HEK293 (cell line): ENCODE measurements around the gene PGS1.

Experiments used
- CTCF ChIA-PET: fragments of 350-600 bp; formaldehyde crosslinking; extraction: SDS; loops from one replicate; lab custom pipeline; 2021; ENCODE audit warnings: antibody characterized with exemption; lab: Yijun Ruan, JAX
- POLR2A ChIA-PET: fragments of 300-600 bp; formaldehyde crosslinking; extraction: SDS; loops from one replicate; lab custom pipeline; 2020; ENCODE audit warnings: antibody characterized with exemption, inconsistent platforms; lab: Yijun Ruan, JAX
- H3K27ac ChIP-seq: fragments of 200-500 bp; sonication (Bioruptor generic); 2 replicates; pipeline ENCODE4 v1.5.1; 2014; ENCODE audit warnings: low read depth, low read length, control low read depth, inconsistent platforms; ENCODE audit errors: extremely low read depth
- H3K36me3 ChIP-seq, 2 experiments: fragments of 200-500 bp in 1 of 2; sonication (Bioruptor generic) in 1 of 2; 1 replicate in 1 of 2; 2 replicates in 1 of 2; pipeline ENCODE4 v1.5.1; 2014 to 2017; ENCODE audit warnings: inconsistent platforms in 2 of 2, low read length in 2 of 2; ENCODE audit not compliant: control insufficient read depth in 2 of 2, insufficient read depth in 1 of 2
- H3K4me1 ChIP-seq: fragments of 200-500 bp; sonication (Bioruptor generic); 2 replicates; pipeline ENCODE4 v1.5.1; 2014; ENCODE audit warnings: mild to moderate bottlenecking, low read length, inconsistent platforms; ENCODE audit not compliant: control insufficient read depth, insufficient read depth
- H3K4me3 ChIP-seq: 2 replicates; pipeline ENCODE4 v1.5.1; 2011; ENCODE audit warnings: low read depth, mild to moderate bottlenecking, control low read depth, low read length, moderate library complexity
- H3K9me3 ChIP-seq: fragments of 200-500 bp; sonication (Bioruptor generic); 2 replicates; pipeline ENCODE4 v1.5.1; 2014; ENCODE audit warnings: low read depth, low read length, inconsistent platforms; ENCODE audit not compliant: control insufficient read depth, insufficient read depth
- MZF1 ChIP-seq: fragments of 450-650 bp; formaldehyde crosslinking; IDR thresholded peaks from 2 replicates; pipeline ENCODE4 v1.5.1; 2017; ENCODE audit warnings: missing biosample characterization, missing genetic modification characterization, borderline replicate concordance
- SCRT2 ChIP-seq: fragments of 450-650 bp; formaldehyde crosslinking; IDR thresholded peaks from 2 replicates; pipeline ENCODE4 v1.5.1; 2016; ENCODE audit warnings: missing biosample characterization, missing genetic modification characterization
- SETDB1 ChIP-seq: IDR thresholded peaks from one replicate; pipeline ENCODE4 v1.6.1; 2017; ENCODE audit warnings: mild to moderate bottlenecking, low read length, moderate library complexity, mixed read lengths; ENCODE audit not compliant: insufficient read length
- WT1 ChIP-seq: fragments of 450-650 bp; formaldehyde crosslinking; IDR thresholded peaks from 2 replicates; pipeline ENCODE4 v1.5.1; 2016; ENCODE audit warnings: missing biosample characterization, missing genetic modification characterization
- ZBTB17 ChIP-seq: fragments of 450-650 bp; formaldehyde crosslinking; IDR thresholded peaks from 2 replicates; pipeline ENCODE4 v1.5.1; 2016; ENCODE audit warnings: missing biosample characterization, missing genetic modification characterization
- ZEB2 ChIP-seq: fragments of 450-650 bp; formaldehyde crosslinking; IDR thresholded peaks from 2 replicates; pipeline ENCODE4 v1.5.1; 2016; ENCODE audit warnings: missing biosample characterization, missing genetic modification characterization
- ZFHX2 ChIP-seq: fragments of 450-650 bp; formaldehyde crosslinking; conservative IDR thresholded peaks from 2 replicates; pipeline ENCODE4 v1.5.1; 2016; ENCODE audit warnings: missing biosample characterization, missing genetic modification characterization
- ZFP37 ChIP-seq: fragments of 450-650 bp; formaldehyde crosslinking; IDR thresholded peaks from 2 replicates; pipeline ENCODE4 v1.5.1; 2016; ENCODE audit warnings: missing biosample characterization, missing genetic modification characterization
- ZNF114 ChIP-seq: fragments of 450-650 bp; formaldehyde crosslinking; IDR thresholded peaks from 2 replicates; pipeline ENCODE4 v1.5.0; 2017; ENCODE audit warnings: missing biosample characterization, missing genetic modification characterization
- ZNF133 ChIP-seq: fragments of 450-650 bp; formaldehyde crosslinking; IDR thresholded peaks from 2 replicates; pipeline ENCODE4 v1.5.1; 2016; ENCODE audit warnings: missing biosample characterization, missing genetic modification characterization
- ZNF19 ChIP-seq: fragments of 450-650 bp; formaldehyde crosslinking; IDR thresholded peaks from 2 replicates; pipeline ENCODE4; 2016; ENCODE audit warnings: missing biosample characterization, missing genetic modification characterization, low read depth
- ZNF239 ChIP-seq: fragments of 450-650 bp; formaldehyde crosslinking; IDR thresholded peaks from 2 replicates; pipeline ENCODE4 v1.5.1; 2016; ENCODE audit warnings: missing biosample characterization, missing genetic modification characterization
- ZNF324 ChIP-seq: fragments of 450-650 bp; formaldehyde crosslinking; IDR thresholded peaks from 2 replicates; pipeline ENCODE4 v1.5.1; 2016; ENCODE audit warnings: missing biosample characterization, missing genetic modification characterization
- ZNF350 ChIP-seq: fragments of 450-650 bp; formaldehyde crosslinking; IDR thresholded peaks from 2 replicates; pipeline ENCODE4 v1.5.0; 2017; ENCODE audit warnings: missing biosample characterization, mild to moderate bottlenecking, missing genetic modification characterization
- ZNF488 ChIP-seq: fragments of 450-650 bp; formaldehyde crosslinking; IDR thresholded peaks from 2 replicates; pipeline ENCODE4 v1.5.1; 2016; ENCODE audit warnings: missing biosample characterization, missing genetic modification characterization
- ZNF501 ChIP-seq: fragments of 450-650 bp; formaldehyde crosslinking; IDR thresholded peaks from 2 replicates; pipeline ENCODE4 v1.5.1; 2016; ENCODE audit warnings: missing biosample characterization, missing genetic modification characterization
- ZNF530 ChIP-seq: fragments of 450-650 bp; formaldehyde crosslinking; IDR thresholded peaks from 2 replicates; pipeline ENCODE4 v1.5.1; 2016; ENCODE audit warnings: low read depth, missing biosample characterization, missing genetic modification characterization
- ZNF549 ChIP-seq: fragments of 450-650 bp; IDR thresholded peaks from 2 replicates; pipeline ENCODE4 v1.5.1; 2018; ENCODE audit warnings: missing biosample characterization, missing genetic modification characterization, mild to moderate bottlenecking, inconsistent platforms, moderate library complexity
- ZNF639 ChIP-seq: fragments of 450-650 bp; formaldehyde crosslinking; IDR thresholded peaks from 2 replicates; pipeline ENCODE4 v1.5.1; 2016; ENCODE audit warnings: missing biosample characterization, missing genetic modification characterization
- ZNF792 ChIP-seq: fragments of 450-650 bp; formaldehyde crosslinking; IDR thresholded peaks from 2 replicates; pipeline ENCODE4 v1.5.1; 2016; ENCODE audit warnings: missing biosample characterization, missing genetic modification characterization
- ZNF837 ChIP-seq: fragments of 450-650 bp; formaldehyde crosslinking; IDR thresholded peaks from 2 replicates; pipeline ENCODE4 v1.5.1; 2016; ENCODE audit warnings: missing biosample characterization, missing genetic modification characterization
- ZSCAN16 ChIP-seq: fragments of 450-650 bp; formaldehyde crosslinking; IDR thresholded peaks from 2 replicates; pipeline ENCODE4 v1.5.1; 2016; ENCODE audit warnings: missing biosample characterization, missing genetic modification characterization
- TF ChIP-seq, protein P1 (sequence below): fragments of 450-650 bp; formaldehyde crosslinking; IDR thresholded peaks from 2 replicates; pipeline ENCODE4 v1.5.0; 2017; ENCODE audit warnings: missing biosample characterization, missing genetic modification characterization, borderline replicate concordance
- TF ChIP-seq, protein P2 (sequence below): fragments of 450-650 bp; IDR thresholded peaks from 2 replicates; pipeline ENCODE4 v1.5.1; 2018; ENCODE audit warnings: missing biosample characterization, mild to moderate bottlenecking, missing genetic modification characterization
- TF ChIP-seq, protein P3 (sequence below): fragments of 450-650 bp; formaldehyde crosslinking; IDR thresholded peaks from 2 replicates; pipeline ENCODE4 v1.5.1; 2017; ENCODE audit warnings: missing biosample characterization, missing genetic modification characterization
- TF ChIP-seq, protein P4 (sequence below): fragments of 450-650 bp; formaldehyde crosslinking; IDR thresholded peaks from 2 replicates; pipeline ENCODE4 v1.5.1; 2017; ENCODE audit warnings: missing biosample characterization, missing genetic modification characterization

Gene PGS1

GRCh38 chr17:78360371-78361224 lies 17.9 kb upstream of the PGS1 start:
- H3K36me3 ChIP-seq, result peaks cover 0 to 18% of the 10 kb centered on the region in 2 experiments; a peak in 1 of 3 replicates
- POLR2A ChIA-PET, result interaction anchor here (0.6 to 1.7 kb wide), 14 partner anchors 10 to 173 kb away, joined by 3 to 12 read pairs (median 5); partner anchors contain the start of genes AFMID and TK1
- peak overlapping the region; percentile 67; the same call in 1 of the 2 replicates for H3K27ac ChIP-seq
- H3K4me3 ChIP-seq, result peak overlapping the region; percentile 76
- peaks cover 7% of the 10 kb centered on the region for H3K4me1 ChIP-seq
- H3K9me3 ChIP-seq, result no peaks in the 10 kb centered on the region
- CTCF ChIA-PET, result interaction anchor here (0.5 to 9.1 kb wide), 43 partner anchors 12 to 1022 kb away, joined by 3 to 137 read pairs (median 5); partner anchors contain the start of gene PGS1
- peak; percentile 92; the same call in 1 of the 2 replicates for TF ChIP-seq ZEB2 (tag by site-specific recombination)
- TF ChIP-seq MZF1 (tag by site-specific recombination), result no peak
- no peak for TF ChIP-seq SETDB1
- no peak for TF ChIP-seq ZNF19
- peak; percentile 79 for TF ChIP-seq ZBTB17 (tag by site-specific recombination)
- no peak for TF ChIP-seq ZNF133 (tag by site-specific recombination)
- no peak for TF ChIP-seq ZNF549
- TF ChIP-seq SCRT2 (tag by site-specific recombination), result no peak
- no peak; the same call in 1 of the 2 replicates for TF ChIP-seq ZNF501 (tag by site-specific recombination)
- no peak for TF ChIP-seq ZNF792 (tag by site-specific recombination)
- TF ChIP-seq, protein P1, sequence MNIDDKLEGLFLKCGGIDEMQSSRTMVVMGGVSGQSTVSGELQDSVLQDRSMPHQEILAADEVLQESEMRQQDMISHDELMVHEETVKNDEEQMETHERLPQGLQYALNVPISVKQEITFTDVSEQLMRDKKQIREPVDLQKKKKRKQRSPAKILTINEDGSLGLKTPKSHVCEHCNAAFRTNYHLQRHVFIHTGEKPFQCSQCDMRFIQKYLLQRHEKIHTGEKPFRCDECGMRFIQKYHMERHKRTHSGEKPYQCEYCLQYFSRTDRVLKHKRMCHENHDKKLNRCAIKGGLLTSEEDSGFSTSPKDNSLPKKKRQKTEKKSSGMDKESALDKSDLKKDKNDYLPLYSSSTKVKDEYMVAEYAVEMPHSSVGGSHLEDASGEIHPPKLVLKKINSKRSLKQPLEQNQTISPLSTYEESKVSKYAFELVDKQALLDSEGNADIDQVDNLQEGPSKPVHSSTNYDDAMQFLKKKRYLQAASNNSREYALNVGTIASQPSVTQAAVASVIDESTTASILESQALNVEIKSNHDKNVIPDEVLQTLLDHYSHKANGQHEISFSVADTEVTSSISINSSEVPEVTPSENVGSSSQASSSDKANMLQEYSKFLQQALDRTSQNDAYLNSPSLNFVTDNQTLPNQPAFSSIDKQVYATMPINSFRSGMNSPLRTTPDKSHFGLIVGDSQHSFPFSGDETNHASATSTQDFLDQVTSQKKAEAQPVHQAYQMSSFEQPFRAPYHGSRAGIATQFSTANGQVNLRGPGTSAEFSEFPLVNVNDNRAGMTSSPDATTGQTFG (tag by site-specific recombination), result no peak
- 0 out of 2 replicates have a peak, but pooled peaks have one; percentile 11 for TF ChIP-seq ZNF488
- no peak for TF ChIP-seq ZSCAN16 (tag by site-specific recombination)
- TF ChIP-seq, protein P2, sequence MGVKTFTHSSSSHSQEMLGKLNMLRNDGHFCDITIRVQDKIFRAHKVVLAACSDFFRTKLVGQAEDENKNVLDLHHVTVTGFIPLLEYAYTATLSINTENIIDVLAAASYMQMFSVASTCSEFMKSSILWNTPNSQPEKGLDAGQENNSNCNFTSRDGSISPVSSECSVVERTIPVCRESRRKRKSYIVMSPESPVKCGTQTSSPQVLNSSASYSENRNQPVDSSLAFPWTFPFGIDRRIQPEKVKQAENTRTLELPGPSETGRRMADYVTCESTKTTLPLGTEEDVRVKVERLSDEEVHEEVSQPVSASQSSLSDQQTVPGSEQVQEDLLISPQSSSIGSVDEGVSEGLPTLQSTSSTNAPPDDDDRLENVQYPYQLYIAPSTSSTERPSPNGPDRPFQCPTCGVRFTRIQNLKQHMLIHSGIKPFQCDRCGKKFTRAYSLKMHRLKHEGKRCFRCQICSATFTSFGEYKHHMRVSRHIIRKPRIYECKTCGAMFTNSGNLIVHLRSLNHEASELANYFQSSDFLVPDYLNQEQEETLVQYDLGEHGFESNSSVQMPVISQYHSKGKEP, result no peak
- peak; percentile 30; the same call in 1 of the 2 replicates for TF ChIP-seq ZFHX2 (tag by site-specific recombination)
- no peak for TF ChIP-seq WT1 (tag by site-specific recombination)
- TF ChIP-seq ZNF324 (tag by site-specific recombination), result no peak
- TF ChIP-seq, protein P3, sequence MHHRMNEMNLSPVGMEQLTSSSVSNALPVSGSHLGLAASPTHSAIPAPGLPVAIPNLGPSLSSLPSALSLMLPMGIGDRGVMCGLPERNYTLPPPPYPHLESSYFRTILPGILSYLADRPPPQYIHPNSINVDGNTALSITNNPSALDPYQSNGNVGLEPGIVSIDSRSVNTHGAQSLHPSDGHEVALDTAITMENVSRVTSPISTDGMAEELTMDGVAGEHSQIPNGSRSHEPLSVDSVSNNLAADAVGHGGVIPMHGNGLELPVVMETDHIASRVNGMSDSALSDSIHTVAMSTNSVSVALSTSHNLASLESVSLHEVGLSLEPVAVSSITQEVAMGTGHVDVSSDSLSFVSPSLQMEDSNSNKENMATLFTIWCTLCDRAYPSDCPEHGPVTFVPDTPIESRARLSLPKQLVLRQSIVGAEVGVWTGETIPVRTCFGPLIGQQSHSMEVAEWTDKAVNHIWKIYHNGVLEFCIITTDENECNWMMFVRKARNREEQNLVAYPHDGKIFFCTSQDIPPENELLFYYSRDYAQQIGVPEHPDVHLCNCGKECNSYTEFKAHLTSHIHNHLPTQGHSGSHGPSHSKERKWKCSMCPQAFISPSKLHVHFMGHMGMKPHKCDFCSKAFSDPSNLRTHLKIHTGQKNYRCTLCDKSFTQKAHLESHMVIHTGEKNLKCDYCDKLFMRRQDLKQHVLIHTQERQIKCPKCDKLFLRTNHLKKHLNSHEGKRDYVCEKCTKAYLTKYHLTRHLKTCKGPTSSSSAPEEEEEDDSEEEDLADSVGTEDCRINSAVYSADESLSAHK, result no peak
- TF ChIP-seq ZFP37 (tag by site-specific recombination), result peak; percentile 91
- TF ChIP-seq ZNF239 (tag by site-specific recombination), result no peak
- no peak for TF ChIP-seq ZNF837 (tag by site-specific recombination)
- no peak for TF ChIP-seq ZNF350 (tag by site-specific recombination)
- no peak for TF ChIP-seq ZNF530 (tag by site-specific recombination)
- TF ChIP-seq ZNF114 (tag by site-specific recombination), result no peak
- TF ChIP-seq, protein P4, sequence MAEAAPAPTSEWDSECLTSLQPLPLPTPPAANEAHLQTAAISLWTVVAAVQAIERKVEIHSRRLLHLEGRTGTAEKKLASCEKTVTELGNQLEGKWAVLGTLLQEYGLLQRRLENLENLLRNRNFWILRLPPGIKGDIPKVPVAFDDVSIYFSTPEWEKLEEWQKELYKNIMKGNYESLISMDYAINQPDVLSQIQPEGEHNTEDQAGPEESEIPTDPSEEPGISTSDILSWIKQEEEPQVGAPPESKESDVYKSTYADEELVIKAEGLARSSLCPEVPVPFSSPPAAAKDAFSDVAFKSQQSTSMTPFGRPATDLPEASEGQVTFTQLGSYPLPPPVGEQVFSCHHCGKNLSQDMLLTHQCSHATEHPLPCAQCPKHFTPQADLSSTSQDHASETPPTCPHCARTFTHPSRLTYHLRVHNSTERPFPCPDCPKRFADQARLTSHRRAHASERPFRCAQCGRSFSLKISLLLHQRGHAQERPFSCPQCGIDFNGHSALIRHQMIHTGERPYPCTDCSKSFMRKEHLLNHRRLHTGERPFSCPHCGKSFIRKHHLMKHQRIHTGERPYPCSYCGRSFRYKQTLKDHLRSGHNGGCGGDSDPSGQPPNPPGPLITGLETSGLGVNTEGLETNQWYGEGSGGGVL (tag by site-specific recombination), result peak; percentile 63
- TF ChIP-seq ZNF639, result peak; percentile 40; the same call in 1 of the 2 replicates
